GM13977 (cell line): ENCODE data around the gene OR52A5.

ENCODE experiments used
- DNase-seq: peaks from one replicate; pipeline ENCODE4 v3.0.0; 2012; ENCODE audit warnings: low spot score
- CTCF ChIP-seq: IDR thresholded peaks from 2 replicates; pipeline ENCODE4 v1.5.1; 2012; ENCODE audit warnings: mild to moderate bottlenecking, control low read depth; ENCODE audit not compliant: insufficient read depth; ENCODE audit errors: extremely low read depth, missing control alignments
- in situ Hi-C: fragments of 300-500 bp; cut with MboI; formaldehyde crosslinking; loops from one replicate; pipeline ENCODE4 v1.12.0; 2022; ENCODE audit warnings: low sequenced_read_pairs, low pct_unique_long_range_greater_than_20kb, mixed read lengths, inconsistent platforms; ENCODE audit not compliant: unreplicated experiment

The OR52A5 gene

GRCh38 chr11:5083602-5084001, 54.6 kb downstream of the OR52A5 start:
- in situ Hi-C loops = no loop called here
- no peak for TF ChIP-seq CTCF
- DNase-seq = no peak

- DNase-seq = no peak
- in situ Hi-C loops = no loop called here
Measured at GRCh38 chr11:5081405-5081804, 56.8 kb downstream of the OR52A5 start.

More at GRCh38 chr11:5081405-5081804, 56.8 kb downstream of the OR52A5 start:
- TF ChIP-seq CTCF = no peak
